ENCODE results near the gene PPM1M.

Gene PPM1M, protein sequence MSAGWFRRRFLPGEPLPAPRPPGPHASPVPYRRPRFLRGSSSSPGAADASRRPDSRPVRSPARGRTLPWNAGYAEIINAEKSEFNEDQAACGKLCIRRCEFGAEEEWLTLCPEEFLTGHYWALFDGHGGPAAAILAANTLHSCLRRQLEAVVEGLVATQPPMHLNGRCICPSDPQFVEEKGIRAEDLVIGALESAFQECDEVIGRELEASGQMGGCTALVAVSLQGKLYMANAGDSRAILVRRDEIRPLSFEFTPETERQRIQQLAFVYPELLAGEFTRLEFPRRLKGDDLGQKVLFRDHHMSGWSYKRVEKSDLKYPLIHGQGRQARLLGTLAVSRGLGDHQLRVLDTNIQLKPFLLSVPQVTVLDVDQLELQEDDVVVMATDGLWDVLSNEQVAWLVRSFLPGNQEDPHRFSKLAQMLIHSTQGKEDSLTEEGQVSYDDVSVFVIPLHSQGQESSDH

GRCh38 chr3:52245322-52246263 is at the start of gene PPM1M:
Gene PPM1M (plus strand): TSS chr3:52245759. CDS start chr3:52245825, 66 bp downstream.
- TF ChIP-seq, protein P1, sequence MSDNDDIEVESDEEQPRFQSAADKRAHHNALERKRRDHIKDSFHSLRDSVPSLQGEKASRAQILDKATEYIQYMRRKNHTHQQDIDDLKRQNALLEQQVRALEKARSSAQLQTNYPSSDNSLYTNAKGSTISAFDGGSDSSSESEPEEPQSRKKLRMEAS (IDR thresholded peaks at IDR 0.05): peak; percentile 72; the same call in 1 of the 2 replicates
- TF ChIP-seq NFIC (IDR thresholded peaks at IDR 0.05) (peak; percentile 7; the same call in 1 of the 2 replicates), YY1 (IDR thresholded peaks at IDR 0.05; ENCODE audit: low read depth) (0 out of 2 replicates have a peak, but pooled peaks have one; percentile 36), CREB1 (IDR thresholded peaks at IDR 0.05; ENCODE audit: low read depth) (no peak), TCF12 (IDR thresholded peaks at IDR 0.05; ENCODE audit: low read depth) (no peak), TAF1 (IDR thresholded peaks at IDR 0.05; ENCODE audit: low read depth) (no peak), TEAD4 (IDR thresholded peaks at IDR 0.05) (peak; percentile 65), FOXM1 (IDR thresholded peaks at IDR 0.05; ENCODE audit: borderline replicate concordance, low read depth) (no peak), ZBTB7A (IDR thresholded peaks at IDR 0.05; ENCODE audit: low read depth) (peak; percentile 65; the same call in 1 of the 2 replicates), RAD21 (IDR thresholded peaks at IDR 0.05; ENCODE audit: low read depth) (no peak), EGR1 (IDR thresholded peaks at IDR 0.05) (no peak), EP300 (IDR thresholded peaks at IDR 0.05; ENCODE audit: borderline replicate concordance) (no peak), CEBPB (IDR thresholded peaks at IDR 0.05) (no peak)
- TF ChIP-seq, protein P2, sequence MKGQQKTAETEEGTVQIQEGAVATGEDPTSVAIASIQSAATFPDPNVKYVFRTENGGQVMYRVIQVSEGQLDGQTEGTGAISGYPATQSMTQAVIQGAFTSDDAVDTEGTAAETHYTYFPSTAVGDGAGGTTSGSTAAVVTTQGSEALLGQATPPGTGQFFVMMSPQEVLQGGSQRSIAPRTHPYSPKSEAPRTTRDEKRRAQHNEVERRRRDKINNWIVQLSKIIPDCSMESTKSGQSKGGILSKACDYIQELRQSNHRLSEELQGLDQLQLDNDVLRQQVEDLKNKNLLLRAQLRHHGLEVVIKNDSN (IDR thresholded peaks at IDR 0.05): no peak
- TF ChIP-seq, protein P3, sequence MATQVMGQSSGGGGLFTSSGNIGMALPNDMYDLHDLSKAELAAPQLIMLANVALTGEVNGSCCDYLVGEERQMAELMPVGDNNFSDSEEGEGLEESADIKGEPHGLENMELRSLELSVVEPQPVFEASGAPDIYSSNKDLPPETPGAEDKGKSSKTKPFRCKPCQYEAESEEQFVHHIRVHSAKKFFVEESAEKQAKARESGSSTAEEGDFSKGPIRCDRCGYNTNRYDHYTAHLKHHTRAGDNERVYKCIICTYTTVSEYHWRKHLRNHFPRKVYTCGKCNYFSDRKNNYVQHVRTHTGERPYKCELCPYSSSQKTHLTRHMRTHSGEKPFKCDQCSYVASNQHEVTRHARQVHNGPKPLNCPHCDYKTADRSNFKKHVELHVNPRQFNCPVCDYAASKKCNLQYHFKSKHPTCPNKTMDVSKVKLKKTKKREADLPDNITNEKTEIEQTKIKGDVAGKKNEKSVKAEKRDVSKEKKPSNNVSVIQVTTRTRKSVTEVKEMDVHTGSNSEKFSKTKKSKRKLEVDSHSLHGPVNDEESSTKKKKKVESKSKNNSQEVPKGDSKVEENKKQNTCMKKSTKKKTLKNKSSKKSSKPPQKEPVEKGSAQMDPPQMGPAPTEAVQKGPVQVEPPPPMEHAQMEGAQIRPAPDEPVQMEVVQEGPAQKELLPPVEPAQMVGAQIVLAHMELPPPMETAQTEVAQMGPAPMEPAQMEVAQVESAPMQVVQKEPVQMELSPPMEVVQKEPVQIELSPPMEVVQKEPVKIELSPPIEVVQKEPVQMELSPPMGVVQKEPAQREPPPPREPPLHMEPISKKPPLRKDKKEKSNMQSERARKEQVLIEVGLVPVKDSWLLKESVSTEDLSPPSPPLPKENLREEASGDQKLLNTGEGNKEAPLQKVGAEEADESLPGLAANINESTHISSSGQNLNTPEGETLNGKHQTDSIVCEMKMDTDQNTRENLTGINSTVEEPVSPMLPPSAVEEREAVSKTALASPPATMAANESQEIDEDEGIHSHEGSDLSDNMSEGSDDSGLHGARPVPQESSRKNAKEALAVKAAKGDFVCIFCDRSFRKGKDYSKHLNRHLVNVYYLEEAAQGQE (IDR thresholded peaks at IDR 0.05; ENCODE audit: low read depth): no peak

- TF ChIP-seq EP300 (IDR thresholded peaks at IDR 0.05; ENCODE audit: borderline replicate concordance) (no peak), TAF1 (IDR thresholded peaks at IDR 0.05; ENCODE audit: low read depth) (no peak), FOXM1 (IDR thresholded peaks at IDR 0.05; ENCODE audit: borderline replicate concordance, low read depth) (no peak), ZBTB7A (IDR thresholded peaks at IDR 0.05; ENCODE audit: low read depth) (no peak), TCF12 (IDR thresholded peaks at IDR 0.05; ENCODE audit: low read depth) (no peak), EGR1 (IDR thresholded peaks at IDR 0.05) (no peak), RAD21 (IDR thresholded peaks at IDR 0.05; ENCODE audit: low read depth) (no peak), TEAD4 (IDR thresholded peaks at IDR 0.05) (no peak)
- TF ChIP-seq, protein P3 (IDR thresholded peaks at IDR 0.05; ENCODE audit: low read depth): no peak
- TF ChIP-seq, protein P2 (IDR thresholded peaks at IDR 0.05): no peak
Measured at GRCh38 chr3:52195823-52196331, 49.7 kb upstream of the PPM1M start.

GRCh38 chr3:52196977-52197376 is 48.6 kb upstream of the PPM1M start:
- no peak for TF ChIP-seq FOXM1 (IDR thresholded peaks at IDR 0.05; ENCODE audit: borderline replicate concordance, low read depth)
- TF ChIP-seq CREB1 (IDR thresholded peaks at IDR 0.05; ENCODE audit: low read depth): no peak
- TF ChIP-seq ZBTB7A (IDR thresholded peaks at IDR 0.05; ENCODE audit: low read depth): no peak
- no peak for TF ChIP-seq CEBPB (IDR thresholded peaks at IDR 0.05)
- no peak for TF ChIP-seq RAD21 (IDR thresholded peaks at IDR 0.05; ENCODE audit: low read depth)
- TF ChIP-seq, protein P3 (IDR thresholded peaks at IDR 0.05; ENCODE audit: low read depth): no peak
- no peak for TF ChIP-seq TAF1 (IDR thresholded peaks at IDR 0.05; ENCODE audit: low read depth)
- TF ChIP-seq NFIC (IDR thresholded peaks at IDR 0.05): no peak
- no peak for TF ChIP-seq TCF12 (IDR thresholded peaks at IDR 0.05; ENCODE audit: low read depth)
- TF ChIP-seq EGR1 (IDR thresholded peaks at IDR 0.05): no peak

Data from Ishikawa (cell line).